IMR-90 (cell line): Measurements from ENCODE around the gene PAFAH1B2. TPM values are rescaled to one million over a fixed set of nuclear protein-coding genes. Genes with fewer than 3 reads are reported as not detected.
A peak's percentile ranks its signal among the peaks of the same experiment; 100 is the strongest.

Experiments used
- ATAC-seq: fragments of 200-7000 bp; cut with Tn5 transposase; 2 replicates; pipeline ENCODE4 v1.9.1; 2020; ENCODE audit warnings: low read depth, mild to moderate bottlenecking, moderate library complexity
- BruUV-seq: library from RNA; stranded (reverse); fragments of 400-500 nt; replicated peaks from 2 replicates; lab custom pipeline; 2021; lab: Mats Ljungman, UMichigan
- CTCF ChIA-PET: fragments of 300-600 bp; formaldehyde crosslinking; extraction: SDS; loops from one replicate; lab custom pipeline; 2021; ENCODE audit warnings: antibody characterized with exemption; lab: Yijun Ruan, JAX
- POLR2A ChIA-PET: fragments of 300-600 bp; sonication (Branson Sonifier 250); formaldehyde crosslinking; loops from one replicate; lab custom pipeline; 2022; ENCODE audit warnings: antibody characterized with exemption; ENCODE audit not compliant: unreplicated experiment; lab: Charles Lee
- DNase-seq: peaks from one replicate; pipeline ENCODE4 v3.0.0; 2013
- H2AFZ ChIP-seq: replicated peaks from 2 replicates; pipeline ENCODE3; 2013; ENCODE audit warnings: low read length, mild to moderate bottlenecking; ENCODE audit not compliant: poor library complexity
- H2AK5ac ChIP-seq: 2 replicates; pipeline ENCODE4 v1.6.1; 2013; ENCODE audit warnings: low read depth, low read length, inconsistent platforms
- H2AK9ac ChIP-seq: replicated peaks from 2 replicates; pipeline ENCODE3; 2013; ENCODE audit warnings: mild to moderate bottlenecking, low read depth, low read length, moderate library complexity; ENCODE audit not compliant: poor library complexity
- H2BK120ac ChIP-seq: 2 replicates; pipeline ENCODE4 v1.6.1; 2013; ENCODE audit warnings: low read depth, low read length, inconsistent platforms
- H2BK15ac ChIP-seq: 3 replicates; pipeline ENCODE4 v1.6.1; 2013; ENCODE audit warnings: low read depth, low read length, inconsistent platforms
- H2BK20ac ChIP-seq: 2 replicates; pipeline ENCODE4 v1.6.1; 2013; ENCODE audit warnings: low read depth, mild to moderate bottlenecking, inconsistent platforms, low read length, moderate library complexity
- H2BK5ac ChIP-seq: 2 replicates; pipeline ENCODE4 v1.6.1; 2013; ENCODE audit warnings: mild to moderate bottlenecking, low read depth, low read length, inconsistent platforms; ENCODE audit not compliant: poor library complexity, severe bottlenecking
- H3K14ac ChIP-seq: replicated peaks from 2 replicates; pipeline ENCODE4 v1.6.1; 2013; ENCODE audit warnings: low read depth, low read length, inconsistent platforms
- H3K18ac ChIP-seq: 2 replicates; pipeline ENCODE4 v1.6.1; 2013; ENCODE audit warnings: low read depth, low read length, control low read depth
- H3K23ac ChIP-seq: 2 replicates; pipeline ENCODE4 v1.6.1; 2013; ENCODE audit warnings: low read depth, low read length, inconsistent platforms
- H3K27ac ChIP-seq: 2 replicates; pipeline ENCODE4 v1.5.1; 2013; ENCODE audit warnings: mild to moderate bottlenecking, control low read depth, low read length; ENCODE audit not compliant: insufficient read depth
- H3K27me3 ChIP-seq: 2 replicates; pipeline ENCODE4 v1.6.1; 2013; ENCODE audit warnings: low read length; ENCODE audit not compliant: control insufficient read depth, insufficient read depth
- H3K36me3 ChIP-seq: 2 replicates; pipeline ENCODE4 v1.6.1; 2013; ENCODE audit warnings: low read length, mixed read lengths; ENCODE audit not compliant: control insufficient read depth, insufficient read depth
- H3K4ac ChIP-seq: 2 replicates; pipeline ENCODE4 v1.6.1; 2013; ENCODE audit warnings: low read depth, low read length, inconsistent platforms
- H3K4me1 ChIP-seq: 2 replicates; pipeline ENCODE4 v1.6.1; 2013; ENCODE audit warnings: low read length, mixed read lengths; ENCODE audit not compliant: control insufficient read depth, insufficient read depth
- H3K4me2 ChIP-seq: 2 replicates; pipeline ENCODE4 v1.6.1; 2013; ENCODE audit warnings: low read depth, mild to moderate bottlenecking, control low read depth, low read length, moderate library complexity
- H3K4me3 ChIP-seq: 2 replicates; pipeline ENCODE4 v1.5.1; 2013; ENCODE audit warnings: low read depth, mild to moderate bottlenecking, control low read depth, low read length, moderate library complexity; ENCODE audit not compliant: insufficient read depth
- H3K56ac ChIP-seq: 2 replicates; pipeline ENCODE4 v1.6.1; 2013; ENCODE audit warnings: low read length, inconsistent platforms; ENCODE audit not compliant: insufficient read depth; ENCODE audit errors: extremely low read depth
- H3K79me1 ChIP-seq, 2 experiments: 2 replicates each; pipeline ENCODE4 v1.6.1; 2013; ENCODE audit warnings: low read length in 2 of 2, inconsistent platforms in 1 of 2, low read depth in 1 of 2
- H3K9ac ChIP-seq: 2 replicates; pipeline ENCODE4 v1.6.1; 2013; ENCODE audit warnings: low read depth, low read length, control low read depth
- H3K9me1 ChIP-seq: 2 replicates; pipeline ENCODE4 v1.6.1; 2013; ENCODE audit warnings: low read length, inconsistent platforms; ENCODE audit not compliant: insufficient read depth
- H3K9me3 ChIP-seq: 2 replicates; pipeline ENCODE4 v1.6.1; 2013; ENCODE audit warnings: low read length; ENCODE audit not compliant: control insufficient read depth, insufficient read depth
- H4K20me1 ChIP-seq: 2 replicates; pipeline ENCODE4 v1.6.1; 2013; ENCODE audit warnings: low read length, inconsistent platforms; ENCODE audit not compliant: insufficient read depth
- H4K5ac ChIP-seq: 2 replicates; pipeline ENCODE4 v1.6.1; 2013; ENCODE audit warnings: mild to moderate bottlenecking, low read depth, low read length, control low read depth
- H4K8ac ChIP-seq, 2 experiments: 2 replicates each; pipeline ENCODE4 v1.6.1; 2013; ENCODE audit warnings: low read depth in 2 of 2, low read length in 2 of 2, control low read depth in 1 of 2, inconsistent platforms in 1 of 2
- H4K91ac ChIP-seq: 2 replicates; pipeline ENCODE4 v1.6.1; 2013; ENCODE audit warnings: low read depth, low read length, inconsistent platforms; ENCODE audit not compliant: insufficient read depth
- BHLHE40 ChIP-seq: fragments of 150-350 bp; IDR thresholded peaks from 2 replicates; pipeline ENCODE4 v1.6.1; 2016; ENCODE audit warnings: mild to moderate bottlenecking, low read depth, low read length
- CHD1 ChIP-seq: IDR thresholded peaks from 2 replicates; pipeline ENCODE4 v1.6.1; 2012; ENCODE audit warnings: low read depth, low read length, improper control_type of control experiment
- FOS ChIP-seq: fragments of 150-350 bp; IDR thresholded peaks from 2 replicates; pipeline ENCODE4 v1.6.1; 2016; ENCODE audit warnings: low read depth, low read length
- MAZ ChIP-seq: IDR thresholded peaks from 2 replicates; pipeline ENCODE4 v1.6.1; 2012; ENCODE audit warnings: low read depth, mild to moderate bottlenecking, low read length, improper control_type of control experiment, moderate library complexity, borderline replicate concordance
- MXI1 ChIP-seq: IDR thresholded peaks from 2 replicates; pipeline ENCODE4 v1.6.1; 2012; ENCODE audit warnings: low read depth, mild to moderate bottlenecking, low read length, moderate library complexity, borderline replicate concordance
- NFE2L2 ChIP-seq: fragments of 150-350 bp; IDR thresholded peaks from 2 replicates; pipeline ENCODE4 v1.6.1; 2016; ENCODE audit warnings: low read depth, mild to moderate bottlenecking, low read length
- POLR2A ChIP-seq: IDR thresholded peaks from 2 replicates; pipeline ENCODE4 v1.6.1; 2012; ENCODE audit warnings: mild to moderate bottlenecking, low read depth, low read length
- RAD21 ChIP-seq: IDR thresholded peaks from 2 replicates; pipeline ENCODE4 v1.6.1; 2012; ENCODE audit warnings: low read length, improper control_type of control experiment
- RCOR1 ChIP-seq: IDR thresholded peaks from 2 replicates; pipeline ENCODE4 v1.6.1; 2012; ENCODE audit warnings: mild to moderate bottlenecking, low read length, improper control_type of control experiment; ENCODE audit not compliant: insufficient replicate concordance
- SMC3 ChIP-seq: fragments of 150-350 bp; IDR thresholded peaks from 2 replicates; pipeline ENCODE4 v1.6.1; 2016; ENCODE audit warnings: low read depth, mild to moderate bottlenecking, antibody characterized with exemption, low read length, moderate library complexity
- WGBS, 2 experiments: methylation state at CpG; one replicate each; pipeline versions ENCODE4 v1.1.5 to v1.1.7; 2013; ENCODE audit warnings: missing lambda C conversion rate in 2 of 2; ENCODE audit not compliant: insufficient read length in 1 of 2; ENCODE audit errors: extremely low coverage in 2 of 2; 5-methylcytosine and 5-hydroxymethylcytosine counted together
- dilution Hi-C: fragments of 300-500 bp; cut with HindIII; formaldehyde crosslinking; loops from one replicate; pipeline ENCODE4 v1.14.3; 2018; ENCODE audit warnings: low sequenced_read_pairs; ENCODE audit not compliant: unreplicated experiment
- in situ Hi-C: fragments of 300-500 bp; cut with MboI; formaldehyde crosslinking; loops from 3 replicates; pipeline ENCODE4 v1.14.3; 2019; ENCODE audit warnings: low sequenced_read_pairs, inconsistent platforms, mixed read lengths
- intact Hi-C: fragments of 100-400 bp; cut with micrococcal nuclease; formaldehyde crosslinking; loops from 2 replicates; pipeline ENCODE4 v1.10.0; 2022
- polyA plus RNA-seq, 3 experiments: library from polyadenylated mRNA; depleted of rRNA; stranded (reverse); fragments of >200 nt; gene quantifications; 2 replicates each; pipeline ENCODE4 v1.2.3, GENCODE V29; 2012; ENCODE audit warnings: low replicate concordance in 1 of 3
- total RNA-seq: library from RNA; depleted of rRNA; stranded (reverse); fragments of >200 nt; gene quantifications from 2 replicates; pipeline ENCODE4 v1.2.3, GENCODE V29; 2012
- TF ChIP-seq, protein P1 (sequence below): conservative IDR thresholded peaks from 2 replicates; pipeline ENCODE4 v1.5.1; 2012; ENCODE audit warnings: mild to moderate bottlenecking, low read depth, low read length, improper control_type of control experiment
- TF ChIP-seq, protein P2 (sequence below): fragments of 150-350 bp; IDR thresholded peaks from 2 replicates; pipeline ENCODE4 v1.6.1; 2017; ENCODE audit warnings: mild to moderate bottlenecking, antibody characterized with exemption, low read length, low read depth
- TF ChIP-seq, protein P3 (sequence below): fragments of 150-350 bp; IDR thresholded peaks from 2 replicates; pipeline ENCODE4 v1.6.1; 2016; ENCODE audit warnings: low read depth, mild to moderate bottlenecking, low read length, moderate library complexity, borderline replicate concordance

The PAFAH1B2 gene
- total and polyA plus RNA-seq, 2 of the 4 experiments (the other 2 are of a cell fraction): 29.8 to 280 TPM

DNA sequence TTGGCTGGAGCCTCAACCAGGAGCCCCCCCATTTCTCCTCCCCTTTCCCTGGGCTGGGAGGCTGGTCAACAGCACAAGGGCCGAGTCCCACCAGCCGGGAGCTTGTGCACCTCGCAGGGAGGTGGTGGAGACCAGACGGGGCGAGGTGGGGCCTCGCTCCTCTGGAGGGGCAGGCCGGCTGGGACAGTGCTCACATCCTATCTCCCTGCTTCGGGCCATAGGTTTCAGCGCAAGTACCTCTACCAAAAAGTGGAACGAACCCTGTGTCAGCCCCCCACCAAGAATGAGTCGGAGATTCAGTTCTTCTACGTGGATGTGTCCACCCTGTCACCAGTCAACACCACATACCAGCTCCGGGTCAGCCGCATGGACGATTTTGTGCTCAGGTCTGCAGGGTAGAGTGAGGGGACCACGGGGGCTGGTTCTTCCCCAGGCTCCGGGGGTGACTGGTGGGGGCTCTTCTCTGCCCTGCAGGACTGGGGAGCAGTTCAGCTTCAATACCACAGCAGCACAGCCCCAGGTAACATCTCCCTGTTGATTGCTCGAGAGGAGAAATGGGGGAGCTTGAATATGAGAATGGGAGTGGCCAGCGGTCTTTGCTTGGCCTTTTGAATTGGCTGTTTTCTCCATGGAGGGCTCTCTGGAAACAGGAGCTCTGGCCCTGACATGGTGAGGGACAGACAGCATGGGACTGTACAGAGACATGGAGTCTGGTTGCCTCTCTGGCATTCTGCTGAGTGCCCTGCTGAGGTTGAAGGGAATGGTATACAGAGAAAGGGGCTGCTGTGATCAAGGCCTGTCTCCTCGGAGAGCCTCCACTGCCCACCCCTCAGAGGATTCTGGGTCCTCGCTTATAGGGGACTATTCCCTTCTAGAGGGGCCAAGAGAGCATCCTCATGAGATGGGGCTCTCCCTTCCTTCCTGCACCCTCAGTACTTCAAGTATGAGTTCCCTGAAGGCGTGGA is 37.8 kb downstream of the PAFAH1B2 start:
- H2BK5ac ChIP-seq: no peak overlapping the region
- no peak for ATAC-seq
- in situ Hi-C loops (no loop called here), intact Hi-C loops (loop anchor here (1.0 kb wide), 1 partner anchor 44 kb away; no protein-coding TSS in a partner anchor), dilution Hi-C loops (no loop called here)
- CTCF ChIA-PET: interaction anchor here (1.4 to 1.5 kb wide), 2 partner anchors 11 to 45 kb away, joined by 4 to 6 read pairs; no protein-coding TSS in a partner anchor
- H3K4me3 ChIP-seq: no peak overlapping the region
- peak overlapping the region; percentile 65 for H2AK9ac ChIP-seq
- no peak overlapping the region for H2BK15ac ChIP-seq
- H3K56ac ChIP-seq: no peak overlapping the region
- H4K5ac ChIP-seq: no peak overlapping the region
- WGBS, 2 experiments: 97% methylated on average over 6 of the region's 22 CpGs; no CpG with 5 or more reads in 1 of the 2 experiments
- no peak overlapping the region for H4K91ac ChIP-seq
- H3K23ac ChIP-seq: no peak overlapping the region
- no peaks in the 10 kb centered on the region for H3K27me3 ChIP-seq
- H3K4ac ChIP-seq: no peak overlapping the region
- H3K27ac ChIP-seq: no peak overlapping the region
- no peaks in the 10 kb centered on the region for H3K9me3 ChIP-seq
- no peak overlapping the region for H2AK5ac ChIP-seq
- no peak overlapping the region for H3K14ac ChIP-seq
- H3K79me1 ChIP-seq: peaks cover 21 to 31% of the 10 kb centered on the region in 2 experiments
- H3K4me2 ChIP-seq: no peak overlapping the region
- H3K18ac ChIP-seq: no peak overlapping the region
- no peaks in the 10 kb centered on the region; the same call in 1 of the 2 replicates for H4K20me1 ChIP-seq
- H2BK120ac ChIP-seq: no peak overlapping the region
- no peak for TF ChIP-seq FOS
- no peak for TF ChIP-seq CHD1
- no peak for TF ChIP-seq RAD21
- no peak for TF ChIP-seq BHLHE40
- TF ChIP-seq MAZ: no peak
- no peak for TF ChIP-seq MXI1
- TF ChIP-seq, protein P1, sequence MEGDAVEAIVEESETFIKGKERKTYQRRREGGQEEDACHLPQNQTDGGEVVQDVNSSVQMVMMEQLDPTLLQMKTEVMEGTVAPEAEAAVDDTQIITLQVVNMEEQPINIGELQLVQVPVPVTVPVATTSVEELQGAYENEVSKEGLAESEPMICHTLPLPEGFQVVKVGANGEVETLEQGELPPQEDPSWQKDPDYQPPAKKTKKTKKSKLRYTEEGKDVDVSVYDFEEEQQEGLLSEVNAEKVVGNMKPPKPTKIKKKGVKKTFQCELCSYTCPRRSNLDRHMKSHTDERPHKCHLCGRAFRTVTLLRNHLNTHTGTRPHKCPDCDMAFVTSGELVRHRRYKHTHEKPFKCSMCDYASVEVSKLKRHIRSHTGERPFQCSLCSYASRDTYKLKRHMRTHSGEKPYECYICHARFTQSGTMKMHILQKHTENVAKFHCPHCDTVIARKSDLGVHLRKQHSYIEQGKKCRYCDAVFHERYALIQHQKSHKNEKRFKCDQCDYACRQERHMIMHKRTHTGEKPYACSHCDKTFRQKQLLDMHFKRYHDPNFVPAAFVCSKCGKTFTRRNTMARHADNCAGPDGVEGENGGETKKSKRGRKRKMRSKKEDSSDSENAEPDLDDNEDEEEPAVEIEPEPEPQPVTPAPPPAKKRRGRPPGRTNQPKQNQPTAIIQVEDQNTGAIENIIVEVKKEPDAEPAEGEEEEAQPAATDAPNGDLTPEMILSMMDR: no peak
- no peak for TF ChIP-seq SMC3
- no peak for TF ChIP-seq RCOR1
- TF ChIP-seq, protein P2, sequence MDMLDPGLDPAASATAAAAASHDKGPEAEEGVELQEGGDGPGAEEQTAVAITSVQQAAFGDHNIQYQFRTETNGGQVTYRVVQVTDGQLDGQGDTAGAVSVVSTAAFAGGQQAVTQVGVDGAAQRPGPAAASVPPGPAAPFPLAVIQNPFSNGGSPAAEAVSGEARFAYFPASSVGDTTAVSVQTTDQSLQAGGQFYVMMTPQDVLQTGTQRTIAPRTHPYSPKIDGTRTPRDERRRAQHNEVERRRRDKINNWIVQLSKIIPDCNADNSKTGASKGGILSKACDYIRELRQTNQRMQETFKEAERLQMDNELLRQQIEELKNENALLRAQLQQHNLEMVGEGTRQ: no peak
- TF ChIP-seq NFE2L2: no peak
- no peak for TF ChIP-seq POLR2A
- TF ChIP-seq, protein P3, sequence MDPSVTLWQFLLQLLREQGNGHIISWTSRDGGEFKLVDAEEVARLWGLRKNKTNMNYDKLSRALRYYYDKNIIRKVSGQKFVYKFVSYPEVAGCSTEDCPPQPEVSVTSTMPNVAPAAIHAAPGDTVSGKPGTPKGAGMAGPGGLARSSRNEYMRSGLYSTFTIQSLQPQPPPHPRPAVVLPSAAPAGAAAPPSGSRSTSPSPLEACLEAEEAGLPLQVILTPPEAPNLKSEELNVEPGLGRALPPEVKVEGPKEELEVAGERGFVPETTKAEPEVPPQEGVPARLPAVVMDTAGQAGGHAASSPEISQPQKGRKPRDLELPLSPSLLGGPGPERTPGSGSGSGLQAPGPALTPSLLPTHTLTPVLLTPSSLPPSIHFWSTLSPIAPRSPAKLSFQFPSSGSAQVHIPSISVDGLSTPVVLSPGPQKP: no peak
- H3K9me1 ChIP-seq: peaks cover 9% of the 10 kb centered on the region
- no peak for DNase-seq
- no TSS peak for BruUV-seq
- no peak overlapping the region for H2BK20ac ChIP-seq
- POLR2A ChIA-PET: interaction anchor here (1.0 kb wide), 1 partner anchor 37 kb away, joined by 3 read pairs; no protein-coding TSS in a partner anchor
- H3K36me3 ChIP-seq: peaks cover 28% of the 10 kb centered on the region
- H2AFZ ChIP-seq: no peak overlapping the region
- H3K9ac ChIP-seq: no peak overlapping the region
- no peak overlapping the region for H4K8ac ChIP-seq
- peaks cover 13% of the 10 kb centered on the region for H3K4me1 ChIP-seq
